ENCODE results near the gene TOM1L2.

GRCh38 chr17:17902376-17902775 is 69.8 kb downstream of the TOM1L2 start:
- no peak for TF ChIP-seq TAF1 (IDR thresholded peaks at IDR 0.05; ENCODE audit: low read depth, low read length)
- no peak for TF ChIP-seq POLR2A (IDR thresholded peaks at IDR 0.05; ENCODE audit: low read depth, low read length)
- TF ChIP-seq PAX5 (IDR thresholded peaks at IDR 0.05; ENCODE audit: insufficient read depth, low read length, severe bottlenecking) = no peak
- TF ChIP-seq POLR2AphosphoS5 (IDR thresholded peaks at IDR 0.05; ENCODE audit: low read depth, low read length) = no peak
- no peak for TF ChIP-seq SPI1 (IDR thresholded peaks at IDR 0.05; ENCODE audit: low read depth, low read length)

All from GM12891 (cell line).